H4 (cell line): ENCODE measurements around the gene ADARB2. TPM values are rescaled to one million over a fixed set of nuclear protein-coding genes. Genes with fewer than 3 reads are reported as not detected.
"Not testable (repeated sequence)": the region's sequence is repeated elsewhere in the genome, so short reads cannot be mapped to it uniquely, and the experiment has no call there.

ENCODE experiments used
- DNase-seq: peaks from one replicate; pipeline ENCODE4 v3.0.0-alpha.2; 2015; ENCODE audit warnings: low spot score
- total RNA-seq: library from RNA; depleted of rRNA; stranded (reverse); fragments of >200 nt; shearing (Covaris generic); gene quantifications from 2 replicates; pipeline ENCODE4 v1.2.3, GENCODE V29; 2014

Gene ADARB2
- total RNA-seq, 1 experiment from 2014 or later = 0.21 TPM

GRCh38 chr10:1643161-1643907 is 94.0 kb downstream of the ADARB2 start:
- DNase-seq = peak; percentile 9

- DNase-seq = no peak
These were observed 94.6 kb downstream of the ADARB2 start for GRCh38 chr10:1642600-1643160.

GRCh38 chr10:1641402-1641801 is 95.9 kb downstream of the ADARB2 start:
- DNase-seq = no peak

GRCh38 chr10:1638889-1639419 is 98.4 kb downstream of the ADARB2 start:
- DNase-seq = peak; percentile 80

GRCh38 chr10:1635340-1635739 is 102.0 kb downstream of the ADARB2 start:
- DNase-seq = no peak

- DNase-seq = no peak
These were observed 103.1 kb downstream of the ADARB2 start for GRCh38 chr10:1634239-1634638.

GRCh38 chr10:1633783-1634182 is 103.5 kb downstream of the ADARB2 start:
- no peak for DNase-seq

- no peak for DNase-seq
These were observed 104.7 kb downstream of the ADARB2 start for GRCh38 chr10:1632596-1632995.

- DNase-seq = no peak
These were observed 105.2 kb downstream of the ADARB2 start for GRCh38 chr10:1632141-1632540.

GRCh38 chr10:1631282-1631681 is 106.0 kb downstream of the ADARB2 start:
- DNase-seq = no peak

GRCh38 chr10:1630304-1630703 is 107.0 kb downstream of the ADARB2 start:
- no peak for DNase-seq

GRCh38 chr10:1629326-1630198 is 107.8 kb downstream of the ADARB2 start:
- DNase-seq = no peak

GRCh38 chr10:1628757-1629156 is 108.6 kb downstream of the ADARB2 start:
- DNase-seq = no peak

- no peak for DNase-seq
These were observed 109.4 kb downstream of the ADARB2 start for GRCh38 chr10:1627945-1628344.

- DNase-seq = no peak
These were observed 110.5 kb downstream of the ADARB2 start for GRCh38 chr10:1626835-1627234.

GRCh38 chr10:1626410-1626809 is 110.9 kb downstream of the ADARB2 start:
- DNase-seq = no peak

GRCh38 chr10:1625731-1626130 is 111.6 kb downstream of the ADARB2 start:
- no peak for DNase-seq

GRCh38 chr10:1625079-1625478 is 112.2 kb downstream of the ADARB2 start:
- no peak for DNase-seq

- DNase-seq = no peak
These were observed 113.1 kb downstream of the ADARB2 start for GRCh38 chr10:1624240-1624639.

GRCh38 chr10:1620803-1621202 is 116.5 kb downstream of the ADARB2 start:
- no peak for DNase-seq

- not testable (repeated sequence) for DNase-seq
These were observed 119.7 kb downstream of the ADARB2 start for GRCh38 chr10:1617376-1618317.
